HUES48 (cell line): ENCODE data around the gene RLN3.

ENCODE experiments used
- H3K27ac ChIP-seq: one replicate; pipeline ENCODE4 v1.7.0; 2013; ENCODE audit warnings: low read depth, low read length, inconsistent platforms
- H3K27me3 ChIP-seq: 2 replicates; pipeline ENCODE4 v1.6.1; 2013; ENCODE audit warnings: mild to moderate bottlenecking, low read length; ENCODE audit not compliant: control insufficient read depth, insufficient read depth
- H3K36me3 ChIP-seq: 2 replicates; pipeline ENCODE4 v1.6.1; 2013; ENCODE audit warnings: low read length; ENCODE audit not compliant: control insufficient read depth, insufficient read depth
- H3K4me1 ChIP-seq: 2 replicates; pipeline ENCODE4 v1.6.1; 2013; ENCODE audit warnings: mild to moderate bottlenecking, low read length; ENCODE audit not compliant: control insufficient read depth, insufficient read depth
- H3K4me3 ChIP-seq: 2 replicates; pipeline ENCODE4 v1.5.1; 2013; ENCODE audit warnings: mild to moderate bottlenecking, low read depth, low read length
- H3K9ac ChIP-seq: 2 replicates; pipeline ENCODE4 v1.6.1; 2013; ENCODE audit warnings: mild to moderate bottlenecking, low read depth, low read length, moderate library complexity
- H3K9me3 ChIP-seq: 2 replicates; pipeline ENCODE4 v1.6.1; 2013; ENCODE audit warnings: low read length; ENCODE audit not compliant: control insufficient read depth, insufficient read depth

The RLN3 gene

GRCh38 chr19:14072535-14073260 lies 44.8 kb downstream of the RLN3 start, which contains the start of gene MISP3:
MISP3 (plus strand) TSS chr19:14072786; CDS start chr19:14073310, 524 bp downstream.
- Histone ChIP-seq H3K36me3 (no peaks in the 10 kb centered on the region), H3K9ac (no peak within 1 kb of the TSS), H3K27me3 (peaks cover 46% of the 10 kb centered on the region), H3K4me3 (peak within 1 kb of the TSS; percentile 62), H3K9me3 (no peaks in the 10 kb centered on the region), H3K27ac (no peak within 1 kb of the TSS), H3K4me1 (peaks cover 4% of the 10 kb centered on the region; the same call in 1 of the 2 replicates)

- no peaks in the 10 kb centered on the region for H3K9me3 ChIP-seq
- peaks cover 4% of the 10 kb centered on the region; the same call in 1 of the 2 replicates for H3K4me1 ChIP-seq
- peak overlapping the region; percentile 62 for H3K4me3 ChIP-seq
- H3K27me3 ChIP-seq, result peaks cover 46% of the 10 kb centered on the region
- no peak overlapping the region for H3K27ac ChIP-seq
- H3K9ac ChIP-seq, result no peak overlapping the region
- H3K36me3 ChIP-seq, result no peaks in the 10 kb centered on the region
These were observed 45.4 kb downstream of the RLN3 start for GRCh38 chr19:14073261-14073924.

- Histone ChIP-seq H3K36me3 (no peaks in the 10 kb centered on the region), H3K4me1 (peaks cover 4% of the 10 kb centered on the region; the same call in 1 of the 2 replicates), H3K9me3 (no peaks in the 10 kb centered on the region), H3K9ac (no peak overlapping the region), H3K27me3 (peaks cover 46% of the 10 kb centered on the region), H3K4me3 (peak overlapping the region; percentile 62), H3K27ac (no peak overlapping the region)
These were observed 46.2 kb downstream of the RLN3 start for GRCh38 chr19:14073925-14074838.

DNA sequence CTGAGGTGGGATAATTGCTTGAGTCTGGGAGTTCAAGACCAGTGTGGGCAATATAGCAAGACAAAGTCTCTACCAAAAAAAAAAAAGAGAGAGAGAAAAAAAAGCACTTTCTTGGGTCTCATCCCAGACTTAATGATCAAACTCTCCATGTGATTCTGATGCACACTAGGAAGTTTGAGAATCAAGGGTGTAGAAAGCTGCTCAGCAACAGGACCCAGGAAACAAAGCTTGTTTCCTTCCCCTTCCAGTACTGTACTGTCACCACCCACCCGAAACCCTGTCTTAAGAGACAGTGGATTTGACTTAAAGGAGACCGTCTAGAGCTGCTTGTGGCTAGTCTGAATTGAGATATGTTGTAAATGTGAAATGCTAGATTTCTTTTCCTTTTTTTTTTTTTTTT lies 50.5 kb downstream of the RLN3 start:
- H3K9me3 ChIP-seq, result no peaks in the 10 kb centered on the region
- no peak overlapping the region for H3K4me3 ChIP-seq
- H3K27me3 ChIP-seq, result peaks cover 29% of the 10 kb centered on the region
- H3K4me1 ChIP-seq, result no peaks in the 10 kb centered on the region; the same call in 1 of the 2 replicates
- no peak overlapping the region for H3K9ac ChIP-seq
- H3K27ac ChIP-seq, result no peak overlapping the region
- H3K36me3 ChIP-seq, result no peaks in the 10 kb centered on the region
